HL-60/S4 treated with retinoic acid at 250 ng/mL for 4 days and 3 days (cell line): ENCODE measurements around the gene USO1.
"Not testable (repeated sequence)": the region's sequence is repeated elsewhere in the genome, so short reads cannot be mapped to it uniquely, and the experiment has no call there.

ENCODE experiments used
- in situ Hi-C: fragments of 300-500 bp; cut with MboI; formaldehyde crosslinking; loops from 2 replicates; pipeline ENCODE4 v1.7.0; 2022; ENCODE audit warnings: low sequenced_read_pairs

Gene USO1

GRCh38 chr4:75710246-75710645, 14.1 kb upstream of the USO1 start:
- in situ Hi-C loops = no loop called here

GRCh38 chr4:75714011-75714410, 10.4 kb upstream of the USO1 start:
- in situ Hi-C loops = no loop called here

- in situ Hi-C loops = no loop called here
These were observed 9.7 kb upstream of the USO1 start for GRCh38 chr4:75714704-75715103.

DNA sequence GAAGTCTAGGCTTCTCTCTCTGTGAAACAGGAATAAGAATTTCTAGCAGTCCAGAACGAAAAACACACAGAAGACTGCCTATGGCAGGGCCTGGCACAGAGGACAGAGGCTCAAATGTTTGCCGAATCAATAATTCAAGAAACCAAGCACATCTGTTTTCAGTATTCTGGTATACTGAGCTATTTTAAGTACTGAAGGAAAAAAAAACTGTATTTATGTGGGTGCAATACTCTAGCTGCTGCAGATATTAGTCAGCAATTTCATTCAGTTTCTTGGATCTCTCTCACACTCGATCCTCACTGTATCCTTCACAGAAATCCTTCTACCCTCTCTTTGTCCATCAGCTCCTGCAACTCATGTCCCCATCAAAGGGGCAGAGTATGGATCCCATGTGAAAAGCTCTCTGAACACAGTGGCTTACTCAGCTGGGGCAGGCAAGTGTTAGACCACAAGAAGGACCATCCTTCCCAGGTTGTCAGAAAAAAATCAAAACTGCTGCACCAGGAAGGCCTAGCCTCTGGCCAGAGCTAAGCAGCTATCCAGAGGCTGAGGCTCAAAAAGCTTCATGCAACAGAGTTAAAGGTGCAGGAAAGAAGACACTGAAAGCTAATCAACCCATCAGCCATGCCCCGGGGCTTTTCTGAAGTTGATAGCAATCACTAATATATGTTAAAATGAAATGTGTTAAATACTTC, 9.1 kb upstream of the USO1 start:
- in situ Hi-C loops = no loop called here

DNA sequence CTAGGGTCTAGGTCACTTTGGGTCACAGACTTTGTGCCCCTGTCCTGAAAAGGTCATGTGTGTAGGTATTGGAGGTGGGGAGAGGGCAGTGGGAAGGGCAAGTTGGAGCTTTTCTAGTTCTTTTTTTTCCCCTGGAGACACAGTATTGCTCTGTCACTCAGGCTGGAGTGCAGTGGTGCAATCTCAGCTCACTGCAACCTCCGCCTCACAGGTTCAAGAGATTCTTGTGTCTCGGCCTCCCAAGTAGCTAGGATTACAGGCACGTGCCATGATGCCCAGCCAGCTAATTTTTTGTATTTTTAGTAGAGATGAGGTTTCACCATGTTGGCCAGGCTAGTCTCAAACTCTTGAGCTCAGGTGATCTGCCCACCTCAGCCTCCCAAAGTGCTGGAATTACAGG, 8.3 kb upstream of the USO1 start:
- in situ Hi-C loops = not testable (repeated sequence)

DNA sequence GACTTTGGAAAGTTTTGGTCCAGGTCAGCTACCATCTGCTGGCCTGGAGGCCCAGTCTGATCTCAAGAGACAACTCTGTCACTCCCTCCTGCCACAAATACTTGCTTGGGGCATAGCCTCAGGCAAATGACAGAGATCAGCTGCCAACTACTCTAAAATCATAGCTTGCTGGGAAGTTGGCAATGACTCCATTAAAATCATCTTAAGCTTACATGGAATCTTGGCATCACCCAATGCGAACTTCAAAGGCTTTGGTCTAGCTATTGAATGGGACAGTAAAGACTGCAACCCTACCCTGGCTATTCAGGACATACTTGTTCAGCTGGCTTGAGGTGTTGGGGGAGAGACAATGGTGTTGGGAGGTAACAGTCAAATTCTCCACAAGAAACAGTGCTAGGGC, 7.0 kb upstream of the USO1 start:
- in situ Hi-C loops = no loop called here

GRCh38 chr4:75718529-75718928, 5.8 kb upstream of the USO1 start:
- in situ Hi-C loops = no loop called here

DNA sequence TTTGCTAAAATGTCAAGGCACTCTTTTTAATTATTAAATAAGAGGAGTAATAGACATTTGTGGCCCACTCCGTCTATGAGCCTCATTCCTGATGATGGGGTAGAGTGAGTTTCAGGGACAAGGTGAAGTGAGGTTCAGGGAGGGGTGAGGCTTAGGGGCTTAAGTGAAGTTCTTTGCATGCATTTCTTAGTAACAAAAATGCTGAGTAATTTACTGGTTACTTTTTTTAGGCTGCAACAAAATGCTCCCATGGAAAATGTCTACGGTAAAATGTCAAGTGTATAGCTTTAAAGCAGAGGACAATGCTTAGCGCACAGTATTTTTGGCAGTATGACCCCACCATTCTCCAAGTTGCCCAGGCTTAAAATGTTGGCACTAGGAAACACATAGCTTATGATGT, 2.0 kb upstream of the USO1 start:
- in situ Hi-C loops = no loop called here

GRCh38 chr4:75723163-75724065, 963 bp upstream of the USO1 start:
- in situ Hi-C loops = no loop called here

DNA sequence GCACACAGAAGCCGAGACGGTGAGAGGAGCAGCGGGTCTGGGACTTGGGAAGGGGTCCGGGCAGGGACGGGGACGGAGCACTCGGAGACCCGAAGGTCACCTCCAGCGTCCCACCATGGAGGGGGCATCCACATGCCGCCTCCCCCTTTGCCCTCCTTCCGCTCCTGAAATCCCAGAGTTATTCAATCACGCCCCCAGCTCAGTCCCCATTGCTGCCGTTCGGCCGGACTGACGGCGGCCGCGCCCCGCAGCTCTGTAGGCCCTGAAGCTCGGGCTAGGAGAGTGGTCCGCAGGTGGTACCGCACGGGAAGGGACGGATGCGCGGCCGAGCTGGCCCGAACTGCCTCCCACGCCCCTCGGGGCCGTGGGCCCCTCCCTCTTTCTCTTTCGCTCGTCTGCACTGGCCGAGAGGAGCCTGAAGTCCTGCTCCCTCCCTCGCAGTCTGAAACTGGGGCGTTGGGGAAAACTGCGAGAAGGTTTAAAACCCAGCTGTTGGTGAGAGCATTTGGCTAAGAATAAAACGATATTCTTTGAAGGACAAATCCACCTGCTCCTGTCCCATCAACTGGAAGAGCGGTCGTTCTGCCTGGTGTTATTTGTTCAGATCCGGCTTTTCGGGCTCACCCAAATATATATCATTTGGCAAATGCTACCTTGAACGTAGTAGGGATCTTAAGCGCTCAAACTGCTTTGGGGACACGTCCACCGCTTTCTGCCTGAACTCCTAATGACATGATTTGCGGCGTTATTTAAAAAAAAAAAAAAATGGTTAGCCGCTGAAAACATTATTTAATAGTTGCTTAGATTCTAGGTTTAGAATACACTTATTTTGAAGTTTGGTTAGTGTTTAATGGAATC, 719 bp downstream of the USO1 start:
- in situ Hi-C loops = no loop called here

GRCh38 chr4:75725942-75726538, 1.7 kb downstream of the USO1 start:
- in situ Hi-C loops = not testable (repeated sequence)

GRCh38 chr4:75726577-75726976, 2.2 kb downstream of the USO1 start:
- in situ Hi-C loops = no loop called here

- in situ Hi-C loops = no loop called here
These were observed 2.7 kb downstream of the USO1 start for GRCh38 chr4:75727073-75727472.

GRCh38 chr4:75729836-75730235, 5.5 kb downstream of the USO1 start:
- in situ Hi-C loops = no loop called here

DNA sequence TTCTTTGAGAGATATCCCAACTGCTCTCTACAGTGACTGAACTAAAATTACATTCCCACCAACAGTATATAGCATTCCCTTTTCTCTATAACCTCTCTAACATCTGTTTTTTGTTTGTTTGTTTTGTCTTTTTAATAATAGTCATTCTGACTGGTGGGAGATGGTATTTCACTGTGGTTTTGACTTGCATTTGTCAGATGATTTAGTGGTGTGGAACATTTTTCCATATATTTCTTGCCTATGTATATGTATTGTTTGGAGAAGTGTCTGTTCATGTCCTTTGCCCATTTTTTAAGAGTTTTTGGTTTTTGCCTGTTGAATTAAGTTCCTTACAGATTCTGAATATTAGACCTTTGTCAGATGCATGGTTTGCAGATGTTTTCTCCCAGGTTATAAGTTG, 9.0 kb downstream of the USO1 start:
- in situ Hi-C loops = no loop called here

DNA sequence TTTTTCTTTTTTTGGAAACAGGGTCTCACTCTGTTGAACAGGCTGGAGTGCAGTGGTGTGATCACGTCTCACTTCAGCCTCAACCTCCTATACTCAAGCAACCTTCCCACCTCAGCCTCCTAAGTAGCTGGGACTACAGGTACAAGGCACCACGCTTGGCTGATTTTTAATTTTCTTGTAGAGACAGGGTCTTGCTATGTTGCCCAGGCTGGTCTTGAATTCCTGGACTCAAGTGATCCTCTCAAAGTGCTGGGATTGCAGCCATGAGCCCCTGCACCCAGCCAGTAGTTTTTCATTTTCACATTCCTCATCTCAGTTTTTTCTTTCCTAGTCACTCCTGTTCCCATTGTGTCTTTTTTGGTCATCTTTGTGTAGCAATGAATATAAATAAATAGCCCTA, 11.1 kb downstream of the USO1 start:
- in situ Hi-C loops = no loop called here

- in situ Hi-C loops = no loop called here
These were observed 12.5 kb downstream of the USO1 start for GRCh38 chr4:75736862-75737261.

DNA sequence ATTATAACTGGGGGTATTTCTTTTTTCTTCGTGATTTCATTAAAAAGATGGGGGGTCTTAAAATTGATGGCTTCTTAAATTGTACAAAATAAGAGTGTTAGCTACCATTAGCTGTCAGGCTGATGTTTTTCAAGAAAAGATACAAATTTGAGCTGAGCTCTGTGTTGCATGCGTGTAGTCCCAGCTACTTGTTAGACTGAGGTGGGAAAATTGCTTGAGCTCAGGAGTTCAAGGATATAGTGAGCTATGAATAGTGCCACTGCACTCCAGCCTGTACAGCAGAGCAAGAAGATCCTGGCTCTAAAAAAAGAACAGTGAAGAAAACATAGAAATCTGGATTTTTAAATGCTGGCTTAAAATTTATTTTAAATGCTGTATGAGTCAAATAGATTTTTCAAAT, 13.0 kb downstream of the USO1 start:
- in situ Hi-C loops = no loop called here

DNA sequence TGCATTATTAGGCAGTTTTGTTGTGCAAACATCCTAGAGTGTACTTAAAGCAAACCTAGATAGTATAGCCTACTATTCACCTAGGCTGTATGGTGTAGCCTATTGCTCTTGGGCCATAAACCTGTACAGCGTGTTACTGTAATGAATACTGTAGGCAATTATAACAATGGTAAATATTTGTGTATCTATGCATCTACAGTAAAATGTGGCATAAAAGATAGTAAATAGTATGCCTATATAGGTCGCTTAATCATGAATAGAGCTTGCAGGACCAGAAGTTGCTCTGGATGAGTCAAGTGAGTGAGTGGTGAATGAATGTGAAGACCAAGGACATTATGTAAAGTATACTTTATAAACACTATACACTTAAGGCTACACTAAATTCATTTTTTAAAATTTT, 16.6 kb downstream of the USO1 start:
- in situ Hi-C loops = no loop called here

GRCh38 chr4:75742451-75742850, 18.1 kb downstream of the USO1 start:
- in situ Hi-C loops = no loop called here

GRCh38 chr4:75745161-75745560, 20.8 kb downstream of the USO1 start:
- in situ Hi-C loops = no loop called here
